ENCODE results near the gene GLCE. TPM values are rescaled to one million over a fixed set of nuclear protein-coding genes. Genes with fewer than 3 reads are reported as not detected.

The GLCE gene
- total RNA-seq, 1 donor from 2014 or later: 33.8 TPM

DNA sequence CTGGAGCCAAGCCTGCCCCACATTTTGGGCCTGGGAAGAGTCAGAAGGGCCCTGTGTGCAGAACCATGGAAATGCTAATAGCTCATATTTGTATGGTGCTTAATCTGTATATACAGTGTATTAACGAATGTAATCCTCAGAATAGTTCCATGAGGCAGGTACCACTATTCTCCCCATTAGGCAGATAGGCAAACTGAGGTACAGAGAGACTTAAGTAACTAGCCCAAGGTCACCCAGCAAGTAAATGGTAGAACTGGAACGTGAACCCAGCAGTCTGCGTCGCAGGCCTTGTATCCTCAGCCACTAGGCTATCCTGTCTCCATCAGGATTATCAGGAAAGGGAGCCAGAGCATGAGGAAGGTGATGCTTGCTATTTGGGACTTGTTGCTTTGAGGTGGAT, 28.0 kb upstream of the GLCE start:
- TF ChIP-seq, protein P1, sequence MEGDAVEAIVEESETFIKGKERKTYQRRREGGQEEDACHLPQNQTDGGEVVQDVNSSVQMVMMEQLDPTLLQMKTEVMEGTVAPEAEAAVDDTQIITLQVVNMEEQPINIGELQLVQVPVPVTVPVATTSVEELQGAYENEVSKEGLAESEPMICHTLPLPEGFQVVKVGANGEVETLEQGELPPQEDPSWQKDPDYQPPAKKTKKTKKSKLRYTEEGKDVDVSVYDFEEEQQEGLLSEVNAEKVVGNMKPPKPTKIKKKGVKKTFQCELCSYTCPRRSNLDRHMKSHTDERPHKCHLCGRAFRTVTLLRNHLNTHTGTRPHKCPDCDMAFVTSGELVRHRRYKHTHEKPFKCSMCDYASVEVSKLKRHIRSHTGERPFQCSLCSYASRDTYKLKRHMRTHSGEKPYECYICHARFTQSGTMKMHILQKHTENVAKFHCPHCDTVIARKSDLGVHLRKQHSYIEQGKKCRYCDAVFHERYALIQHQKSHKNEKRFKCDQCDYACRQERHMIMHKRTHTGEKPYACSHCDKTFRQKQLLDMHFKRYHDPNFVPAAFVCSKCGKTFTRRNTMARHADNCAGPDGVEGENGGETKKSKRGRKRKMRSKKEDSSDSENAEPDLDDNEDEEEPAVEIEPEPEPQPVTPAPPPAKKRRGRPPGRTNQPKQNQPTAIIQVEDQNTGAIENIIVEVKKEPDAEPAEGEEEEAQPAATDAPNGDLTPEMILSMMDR (conservative IDR thresholded peaks at IDR 0.05): no peak
- Mint-ChIP-seq H3K27me3 (no peaks in the 10 kb centered on the region), H3K27ac (no peak overlapping the region), H3K9me3 (no peaks in the 10 kb centered on the region), H3K4me3 (no peak overlapping the region), H3K36me3 (no peaks in the 10 kb centered on the region), H3K4me1 (ENCODE audit: unreplicated experiment) (peaks cover 35% of the 10 kb centered on the region)
- no peak for DNase-seq (ENCODE audit: extremely low spot score, unreplicated experiment)

DNA sequence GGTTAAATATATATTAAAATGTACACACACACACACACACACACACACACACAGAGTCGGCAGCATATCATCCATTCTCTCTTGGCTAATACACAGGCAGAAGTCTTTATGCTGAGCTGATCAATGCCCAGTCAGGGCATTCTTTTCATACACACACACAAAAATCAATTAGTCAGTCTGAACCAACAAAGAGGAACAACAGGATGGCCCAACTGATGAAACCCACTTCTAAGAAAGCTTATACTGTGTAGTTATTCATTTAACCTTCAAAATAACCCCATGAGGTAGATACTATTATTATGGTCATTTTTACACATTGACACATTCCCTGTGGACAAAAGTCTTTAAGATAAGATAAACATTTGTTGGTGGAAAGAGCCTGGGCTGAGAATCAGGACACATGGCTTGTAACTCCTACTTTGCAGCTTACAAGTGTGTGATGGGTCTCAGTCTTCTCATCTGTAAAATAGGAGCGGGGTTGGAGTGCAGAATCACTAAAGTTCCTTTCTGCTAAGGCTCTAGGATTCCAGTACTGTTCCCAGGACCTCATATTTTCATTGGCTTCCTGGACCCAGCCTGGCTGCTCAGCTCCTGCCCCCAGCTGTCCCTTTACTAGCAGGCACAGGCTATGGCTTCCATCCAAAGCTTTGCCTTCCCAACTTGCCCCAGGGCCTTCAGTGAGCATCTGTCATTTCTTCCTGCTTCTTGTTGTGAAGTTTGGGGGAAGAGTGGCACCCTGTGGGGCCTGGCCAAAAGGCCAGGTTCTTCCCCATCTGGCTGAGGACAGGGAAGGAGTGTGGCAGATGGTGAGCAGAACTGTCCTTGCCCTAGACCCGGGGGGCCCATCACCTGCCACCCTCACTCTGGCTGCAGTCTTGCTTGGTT, 27.2 kb upstream of the GLCE start:
- no peak for DNase-seq (ENCODE audit: extremely low spot score, unreplicated experiment)
- Mint-ChIP-seq H3K36me3 (no peaks in the 10 kb centered on the region), H3K4me3 (no peak overlapping the region), H3K27ac (no peak overlapping the region), H3K9me3 (no peaks in the 10 kb centered on the region), H3K4me1 (ENCODE audit: unreplicated experiment) (peaks cover 34% of the 10 kb centered on the region), H3K27me3 (peaks cover 3% of the 10 kb centered on the region)
- TF ChIP-seq, protein P1 (conservative IDR thresholded peaks at IDR 0.05): no peak

DNA sequence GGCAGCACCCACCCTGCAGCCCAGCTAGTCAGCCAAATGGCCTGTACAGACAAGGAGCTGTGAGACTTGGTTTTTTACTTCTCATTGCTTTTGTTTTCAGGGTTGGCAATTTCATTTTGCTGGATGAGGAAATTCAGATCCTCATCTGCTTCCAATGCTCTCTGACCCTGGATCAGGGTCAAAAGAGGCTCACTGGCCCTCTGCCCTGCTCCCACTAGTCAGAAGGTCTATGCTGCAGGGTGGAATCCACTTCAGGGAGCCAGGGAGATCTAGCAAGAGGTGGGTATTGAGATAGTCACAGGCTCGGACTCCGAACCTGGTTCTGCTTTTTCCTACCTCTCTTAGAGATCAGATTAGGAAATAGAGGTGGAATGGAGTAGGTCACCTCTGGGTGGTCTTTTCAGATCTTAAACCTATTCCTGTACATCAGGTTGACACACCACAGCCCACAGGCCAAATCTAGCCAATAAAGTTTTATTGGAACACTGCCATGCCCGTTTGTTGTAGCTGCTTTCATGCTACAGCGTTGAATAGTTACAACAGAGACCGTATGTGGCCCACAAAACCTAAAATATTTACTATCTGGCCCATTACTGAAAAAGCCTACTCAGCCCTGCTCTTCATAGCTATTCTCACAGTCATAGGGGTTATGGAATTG, 26.4 kb upstream of the GLCE start:
- no peak overlapping the region for H3K27ac Mint-ChIP-seq
- no peaks in the 10 kb centered on the region for H3K9me3 Mint-ChIP-seq
- no peaks in the 10 kb centered on the region for H3K36me3 Mint-ChIP-seq
- H3K4me3 Mint-ChIP-seq: no peak overlapping the region
- DNase-seq (ENCODE audit: extremely low spot score, unreplicated experiment): no peak
- TF ChIP-seq, protein P1 (conservative IDR thresholded peaks at IDR 0.05): no peak
- peaks cover 29% of the 10 kb centered on the region for H3K4me1 Mint-ChIP-seq (ENCODE audit: unreplicated experiment)
- H3K27me3 Mint-ChIP-seq: peaks cover 6% of the 10 kb centered on the region

DNA sequence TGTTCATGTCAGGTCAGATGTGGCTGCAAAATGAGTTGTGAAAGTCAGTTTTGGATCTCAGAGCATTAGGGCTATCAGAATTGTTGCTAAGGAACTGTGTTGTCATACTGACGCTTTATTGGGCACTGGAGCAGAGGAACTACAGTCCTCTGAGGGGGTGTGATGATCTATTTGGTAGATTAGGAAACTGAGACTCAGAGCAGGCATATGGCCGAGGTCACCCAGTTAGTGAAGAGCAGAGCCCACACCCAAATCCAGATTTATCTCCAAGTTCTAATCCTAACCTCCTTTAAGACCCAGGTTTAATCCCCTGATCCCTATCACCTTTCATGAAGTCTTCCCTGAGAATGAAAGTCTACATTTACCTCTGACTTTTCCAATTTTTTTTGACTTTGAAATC, 25.6 kb upstream of the GLCE start:
- peaks cover 9% of the 10 kb centered on the region for H3K27me3 Mint-ChIP-seq
- peaks cover 24% of the 10 kb centered on the region for H3K4me1 Mint-ChIP-seq (ENCODE audit: unreplicated experiment)
- no peak overlapping the region for H3K27ac Mint-ChIP-seq
- no peaks in the 10 kb centered on the region for H3K36me3 Mint-ChIP-seq
- H3K4me3 Mint-ChIP-seq: no peak overlapping the region
- TF ChIP-seq, protein P1 (conservative IDR thresholded peaks at IDR 0.05): no peak
- no peak for DNase-seq (ENCODE audit: extremely low spot score, unreplicated experiment)
- H3K9me3 Mint-ChIP-seq: no peaks in the 10 kb centered on the region

DNA sequence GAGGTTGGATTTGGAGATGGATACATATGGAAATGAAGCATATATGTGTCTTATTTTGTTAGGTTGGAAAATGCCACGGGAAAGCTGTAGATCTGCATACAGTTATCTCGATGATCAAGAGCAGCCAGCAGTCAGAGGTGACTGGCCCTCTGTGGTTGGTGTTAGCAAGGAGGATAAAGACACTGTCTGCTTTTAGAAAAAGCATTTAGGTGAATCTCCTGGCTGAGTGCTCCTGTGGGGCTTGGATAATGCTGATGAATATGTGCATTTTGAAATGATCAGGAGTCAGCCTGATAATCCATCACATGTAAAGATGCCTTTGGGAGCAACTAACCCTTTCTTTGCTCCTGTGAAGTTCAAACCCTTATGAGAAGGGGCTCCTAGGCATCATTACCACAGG, 24.9 kb upstream of the GLCE start:
- no peaks in the 10 kb centered on the region for H3K36me3 Mint-ChIP-seq
- DNase-seq (ENCODE audit: extremely low spot score, unreplicated experiment): no peak
- H3K4me3 Mint-ChIP-seq: no peak overlapping the region
- H3K27ac Mint-ChIP-seq: no peak overlapping the region
- H3K27me3 Mint-ChIP-seq: peaks cover 11% of the 10 kb centered on the region
- peaks cover 22% of the 10 kb centered on the region for H3K4me1 Mint-ChIP-seq (ENCODE audit: unreplicated experiment)
- H3K9me3 Mint-ChIP-seq: no peaks in the 10 kb centered on the region
- TF ChIP-seq, protein P1 (conservative IDR thresholded peaks at IDR 0.05): no peak

Data from type B pancreatic cell (in vitro differentiated cells).